NB4 (cell line): ENCODE results near the gene FBXW4.

Experiments
- DNase-seq: peaks from one replicate; pipeline ENCODE4 v3.0.0; 2010; ENCODE audit warnings: low read depth
- H3K4me3 ChIP-seq: one replicate; pipeline ENCODE4 v1.5.1; 2011; ENCODE audit warnings: mild to moderate bottlenecking, low read depth, low read length, moderate library complexity
- MYC ChIP-seq: IDR thresholded peaks from 2 replicates; pipeline ENCODE4 v1.6.1; 2011; ENCODE audit warnings: low read depth, low read length
- POLR2A ChIP-seq: IDR thresholded peaks from 2 replicates; pipeline ENCODE4 v1.6.1; 2011; ENCODE audit warnings: mild to moderate bottlenecking; ENCODE audit not compliant: insufficient read length; ENCODE audit errors: extremely low read depth
- TF ChIP-seq, protein P1 (sequence below): IDR thresholded peaks from one replicate; pipeline ENCODE4 v1.5.1; 2012; ENCODE audit warnings: low read depth, low read length
- TF ChIP-seq, protein P2 (sequence below): IDR thresholded peaks from 2 replicates; pipeline ENCODE4 v1.6.1; 2011; ENCODE audit warnings: low read depth, low read length

The FBXW4 gene

DNA sequence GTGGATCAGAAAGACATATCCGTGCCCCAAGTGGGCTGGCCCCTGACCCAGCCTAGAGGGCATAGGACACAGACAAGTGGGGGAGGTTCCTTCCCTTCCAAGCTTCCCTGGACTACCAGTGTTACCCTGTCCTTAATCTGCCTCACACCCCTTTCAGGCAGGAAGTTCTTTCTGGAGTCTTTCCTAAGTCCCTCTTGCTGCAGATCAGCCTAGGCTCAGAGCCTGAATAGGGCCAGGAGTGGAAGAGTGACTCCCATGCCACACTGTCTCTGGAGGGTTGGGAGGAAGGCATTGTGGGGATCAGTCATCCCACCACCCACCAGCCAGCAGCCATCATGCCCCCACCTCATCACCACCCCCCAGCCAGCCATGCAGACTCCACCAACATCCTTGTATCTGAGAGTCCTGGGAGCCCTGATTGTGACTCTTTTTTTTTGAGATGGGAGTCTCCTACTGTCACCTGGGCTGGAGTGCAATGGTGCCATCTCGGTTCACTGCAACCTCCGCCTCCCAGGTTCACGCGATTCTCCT lies 129.5 kb downstream of the FBXW4 start:
- DNase-seq, result no peak
- TF ChIP-seq, protein P1, sequence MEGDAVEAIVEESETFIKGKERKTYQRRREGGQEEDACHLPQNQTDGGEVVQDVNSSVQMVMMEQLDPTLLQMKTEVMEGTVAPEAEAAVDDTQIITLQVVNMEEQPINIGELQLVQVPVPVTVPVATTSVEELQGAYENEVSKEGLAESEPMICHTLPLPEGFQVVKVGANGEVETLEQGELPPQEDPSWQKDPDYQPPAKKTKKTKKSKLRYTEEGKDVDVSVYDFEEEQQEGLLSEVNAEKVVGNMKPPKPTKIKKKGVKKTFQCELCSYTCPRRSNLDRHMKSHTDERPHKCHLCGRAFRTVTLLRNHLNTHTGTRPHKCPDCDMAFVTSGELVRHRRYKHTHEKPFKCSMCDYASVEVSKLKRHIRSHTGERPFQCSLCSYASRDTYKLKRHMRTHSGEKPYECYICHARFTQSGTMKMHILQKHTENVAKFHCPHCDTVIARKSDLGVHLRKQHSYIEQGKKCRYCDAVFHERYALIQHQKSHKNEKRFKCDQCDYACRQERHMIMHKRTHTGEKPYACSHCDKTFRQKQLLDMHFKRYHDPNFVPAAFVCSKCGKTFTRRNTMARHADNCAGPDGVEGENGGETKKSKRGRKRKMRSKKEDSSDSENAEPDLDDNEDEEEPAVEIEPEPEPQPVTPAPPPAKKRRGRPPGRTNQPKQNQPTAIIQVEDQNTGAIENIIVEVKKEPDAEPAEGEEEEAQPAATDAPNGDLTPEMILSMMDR, result no peak
- TF ChIP-seq, protein P2, sequence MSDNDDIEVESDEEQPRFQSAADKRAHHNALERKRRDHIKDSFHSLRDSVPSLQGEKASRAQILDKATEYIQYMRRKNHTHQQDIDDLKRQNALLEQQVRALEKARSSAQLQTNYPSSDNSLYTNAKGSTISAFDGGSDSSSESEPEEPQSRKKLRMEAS, result no peak
- TF ChIP-seq MYC, result no peak
- TF ChIP-seq POLR2A, result no peak
- no peak overlapping the region for H3K4me3 ChIP-seq

DNA sequence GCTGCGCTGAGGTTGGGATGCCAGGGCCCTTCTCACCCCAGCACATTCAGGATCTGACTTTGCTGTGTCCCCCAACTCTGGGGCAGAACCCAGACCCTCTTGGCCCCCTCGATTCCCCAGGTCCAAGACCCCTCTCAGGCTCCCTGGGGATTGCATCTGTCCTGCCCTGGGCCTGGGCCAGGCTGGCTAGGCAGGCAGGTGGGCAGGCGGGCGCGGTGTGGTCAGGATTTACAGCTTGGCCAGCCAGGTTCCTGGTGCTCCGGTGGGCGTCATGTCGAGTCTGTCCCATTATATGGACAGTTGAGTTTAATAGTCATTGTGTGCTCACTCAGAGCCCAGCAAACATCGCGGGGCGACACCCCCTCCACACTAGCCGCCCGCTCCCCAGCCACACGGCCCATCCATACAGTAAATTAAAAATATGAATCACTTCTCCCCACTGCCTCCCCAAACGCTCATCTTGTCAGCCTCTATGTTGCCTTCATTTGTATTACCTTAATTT lies 130.4 kb downstream of the FBXW4 start:
- DNase-seq, result no peak
- TF ChIP-seq POLR2A, result no peak
- H3K4me3 ChIP-seq, result no peak overlapping the region

DNA sequence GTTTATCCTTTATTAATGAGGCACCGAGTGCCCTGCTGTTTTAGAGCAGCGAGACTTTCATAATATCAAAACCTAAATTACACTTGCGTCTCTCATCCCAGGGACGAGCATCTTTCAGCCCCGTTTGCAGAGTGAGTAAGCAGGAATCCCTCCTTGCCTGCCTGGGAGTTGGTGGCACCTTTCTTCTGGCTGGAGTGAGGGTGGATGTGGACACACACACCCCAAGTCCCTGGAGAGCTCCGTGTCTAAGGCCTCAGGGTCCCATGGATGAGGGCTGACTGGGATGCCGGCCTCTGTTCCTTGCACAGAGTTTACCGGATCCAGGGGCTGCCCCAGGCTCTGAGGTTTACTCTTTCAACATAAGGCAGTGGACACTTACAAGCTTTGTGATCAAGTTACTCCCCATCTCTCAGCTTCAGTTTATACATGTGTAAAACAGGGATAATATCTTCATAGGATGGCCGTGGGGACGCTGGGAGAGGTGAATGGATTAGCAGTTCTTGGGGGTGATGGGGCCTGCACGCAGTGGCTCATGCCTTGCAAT lies 131.4 kb downstream of the FBXW4 start:
- no peak for DNase-seq
- TF ChIP-seq, protein P1, result no peak
- TF ChIP-seq MYC (no peak), POLR2A (no peak)
- TF ChIP-seq, protein P2, result no peak
- H3K4me3 ChIP-seq, result no peak overlapping the region

DNA sequence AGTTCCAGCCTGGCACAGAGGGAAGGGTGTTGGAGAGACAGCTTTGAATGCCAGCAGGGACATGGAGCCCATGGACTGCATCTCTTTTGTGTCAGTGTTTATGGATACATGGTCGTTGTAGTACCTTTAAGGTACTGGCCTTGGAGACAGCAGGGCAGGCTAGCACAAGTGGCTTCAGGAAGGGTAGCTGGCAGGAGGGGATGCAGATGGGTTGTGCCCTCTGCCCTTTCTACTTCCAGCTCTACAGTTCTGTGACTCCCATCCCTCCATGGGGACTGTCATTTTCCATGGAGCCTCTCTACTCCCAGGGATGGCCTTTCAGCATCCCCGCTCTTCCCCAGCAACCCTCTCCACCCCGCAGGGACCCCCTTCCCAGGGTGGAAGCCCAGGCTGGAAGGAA lies 132.0 kb downstream of the FBXW4 start:
- DNase-seq, result no peak
- TF ChIP-seq POLR2A (no peak), MYC (no peak)
- TF ChIP-seq, protein P2, result no peak
- TF ChIP-seq, protein P1, result no peak
- no peak overlapping the region for H3K4me3 ChIP-seq

DNA sequence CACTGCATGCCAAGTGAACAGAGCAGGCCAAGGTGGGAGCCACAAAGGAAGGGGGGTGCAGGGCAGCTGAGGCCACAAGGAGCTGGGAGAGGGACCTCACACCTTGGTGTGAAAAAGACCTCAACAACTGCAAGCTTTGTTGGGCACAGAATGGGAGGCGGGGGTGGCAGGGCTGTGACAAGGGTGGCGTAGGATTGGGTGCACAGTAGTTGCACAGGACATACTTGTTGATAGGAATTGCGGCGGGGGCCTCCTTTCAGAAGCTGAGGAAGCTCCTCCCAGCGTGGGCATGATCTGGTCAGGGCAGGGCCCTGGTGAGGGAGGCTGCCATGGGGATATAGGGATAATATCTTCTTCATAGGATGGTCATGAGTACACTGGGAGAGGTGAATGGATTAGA lies 132.7 kb downstream of the FBXW4 start:
- TF ChIP-seq, protein P1, result no peak
- TF ChIP-seq, protein P2, result no peak
- no peak for TF ChIP-seq MYC
- TF ChIP-seq POLR2A, result no peak
- no peak for DNase-seq
- H3K4me3 ChIP-seq, result no peak overlapping the region

DNA sequence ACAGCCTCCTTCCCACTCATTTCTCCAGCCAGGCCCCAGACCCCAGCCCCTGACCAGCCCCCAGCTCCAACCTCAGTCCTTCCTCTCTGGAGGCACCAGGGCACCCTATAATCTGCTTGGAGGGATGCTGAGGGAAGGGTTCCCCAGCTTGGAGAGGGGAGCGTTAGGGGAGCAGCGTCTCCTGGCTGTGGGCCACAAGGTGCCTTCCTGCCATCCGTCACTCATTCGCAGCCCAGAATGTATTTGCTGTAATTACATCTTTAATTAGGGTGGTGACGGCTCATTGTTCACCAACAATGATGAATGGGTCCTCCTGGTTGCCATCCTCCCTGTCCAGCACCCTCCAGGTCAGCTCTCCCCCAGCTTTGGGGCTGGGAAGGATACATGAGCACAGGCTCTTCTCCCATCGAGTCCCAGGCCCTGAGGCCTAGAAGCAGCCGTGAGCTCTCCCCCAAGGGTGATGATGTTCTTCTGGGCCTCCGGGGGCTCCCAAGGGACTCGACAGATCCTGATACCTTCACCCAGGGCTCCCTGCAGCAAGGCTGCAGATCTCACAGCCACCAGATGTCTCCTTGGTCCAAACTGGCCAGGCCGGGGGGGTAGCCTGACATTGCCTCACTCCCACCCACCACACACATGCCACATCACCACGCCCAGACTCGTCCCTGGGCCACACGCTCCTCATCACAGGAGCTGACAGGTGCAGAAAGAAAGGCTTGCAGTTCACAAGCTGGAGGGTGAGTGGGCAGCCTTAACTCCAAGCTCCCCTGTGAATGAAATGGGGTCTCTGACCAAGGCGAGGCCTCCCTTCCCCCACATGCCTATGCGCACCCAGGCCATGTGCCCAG lies 133.7 kb downstream of the FBXW4 start:
- no peak overlapping the region for H3K4me3 ChIP-seq
- TF ChIP-seq, protein P2, result no peak
- TF ChIP-seq, protein P1, result no peak
- TF ChIP-seq POLR2A, result no peak
- TF ChIP-seq MYC, result no peak
- DNase-seq, result no peak
